Peyer's patch (tissue), 4 donors: ENCODE data around the gene NLRP6.

Experiments
- CTCF ChIP-seq, 6 experiments: fragments of 450-650 bp in 4 of 6; fragments of 200-600 bp in 2 of 6; sonication (generic) in 1 of 6; IDR thresholded peaks; one replicate each; pipeline ENCODE4 v1.5.1; 2017 to 2019; ENCODE audit warnings: antibody characterized with exemption in 6 of 6, mild to moderate bottlenecking in 3 of 6, moderate library complexity in 1 of 6
- POLR2A ChIP-seq, 2 donors: fragments of 450-650 bp; IDR thresholded peaks; one replicate each; pipeline ENCODE4 v1.5.1; 2017; ENCODE audit warnings: antibody characterized with exemption in 2 of 2, mild to moderate bottlenecking in 2 of 2, moderate library complexity in 2 of 2

- TF ChIP-seq POLR2A (IDR thresholded peaks at IDR 0.05) (no peak), CTCF (IDR thresholded peaks at IDR 0.05) (no peak)
Measured at GRCh38 chr11:329886-330253, 51.7 kb downstream of the NLRP6 start.
